AG04450 (cell line): ENCODE data around the gene RAI1. TPM values are rescaled to one million over a fixed set of nuclear protein-coding genes. Genes with fewer than 3 reads are reported as not detected.

Experiments used
- CTCF ChIA-PET: fragments of 300-600, 350-600 bp; formaldehyde crosslinking; extraction: SDS; loops from one replicate; lab custom pipeline; 2022; ENCODE audit warnings: antibody characterized with exemption, inconsistent platforms; lab: Charles Lee
- POLR2A ChIA-PET: fragments of 350-600 bp; formaldehyde crosslinking; extraction: SDS; loops from one replicate; lab custom pipeline; 2021; ENCODE audit warnings: antibody characterized with exemption, inconsistent platforms; lab: Yijun Ruan, JAX
- DNase-seq: peaks from one replicate; pipeline ENCODE4 v3.0.0-alpha.2; 2011; ENCODE audit warnings: low read depth, low spot score
- H3K27ac ChIP-seq: one replicate; pipeline ENCODE4 v1.5.1; 2012; ENCODE audit warnings: low read depth, low read length, control low read depth
- H3K27me3 ChIP-seq: one replicate; pipeline ENCODE4 v1.6.0; 2012; ENCODE audit warnings: low read length; ENCODE audit not compliant: control insufficient read depth, insufficient read depth
- H3K4me3 ChIP-seq: 2 replicates; pipeline ENCODE4 v1.5.1; 2011; ENCODE audit warnings: mild to moderate bottlenecking, low read depth, low read length, control low read depth
- H3K9me3 ChIP-seq: 2 replicates; pipeline ENCODE4 v1.5.1; 2012; ENCODE audit warnings: low read length; ENCODE audit not compliant: control insufficient read depth, insufficient read depth
- polyA plus RNA-seq: library from polyadenylated mRNA; depleted of rRNA; stranded (reverse); fragments of >200 nt; gene quantifications from 2 replicates; pipeline ENCODE4 v1.2.3, GENCODE V29; 2011
- TF ChIP-seq, protein P1 (sequence below): IDR thresholded peaks from 2 replicates; pipeline ENCODE4 v1.5.1; 2011; ENCODE audit warnings: low read depth, low read length, control low read depth, inconsistent platforms

RAI1 gene
- polyA plus RNA-seq, 1 experiment = 2.1 TPM

DNA sequence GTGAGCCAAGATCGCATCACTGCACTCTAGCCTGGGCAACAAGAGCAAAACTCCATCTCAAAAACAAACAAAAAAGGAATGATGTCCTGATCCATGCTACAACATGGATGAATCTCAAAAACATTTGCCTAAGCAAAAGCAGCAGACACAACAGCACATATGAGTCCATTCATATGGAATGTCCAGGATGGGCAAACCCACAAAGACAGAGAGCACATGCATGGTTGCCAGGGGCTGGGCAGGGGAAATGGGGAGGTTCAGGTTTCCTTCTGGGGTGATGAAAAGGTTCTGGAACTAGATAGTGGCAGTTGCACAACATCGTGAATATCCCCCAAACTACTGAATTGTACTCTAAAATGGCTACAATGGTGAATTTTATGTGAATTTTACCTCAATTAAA, 35.3 kb upstream of the RAI1 start:
- no peak for DNase-seq
- no peak overlapping the region for H3K27ac ChIP-seq
- no peak overlapping the region for H3K4me3 ChIP-seq
- no peaks in the 10 kb centered on the region; the same call in 1 of the 2 replicates for H3K9me3 ChIP-seq
- TF ChIP-seq, protein P1, sequence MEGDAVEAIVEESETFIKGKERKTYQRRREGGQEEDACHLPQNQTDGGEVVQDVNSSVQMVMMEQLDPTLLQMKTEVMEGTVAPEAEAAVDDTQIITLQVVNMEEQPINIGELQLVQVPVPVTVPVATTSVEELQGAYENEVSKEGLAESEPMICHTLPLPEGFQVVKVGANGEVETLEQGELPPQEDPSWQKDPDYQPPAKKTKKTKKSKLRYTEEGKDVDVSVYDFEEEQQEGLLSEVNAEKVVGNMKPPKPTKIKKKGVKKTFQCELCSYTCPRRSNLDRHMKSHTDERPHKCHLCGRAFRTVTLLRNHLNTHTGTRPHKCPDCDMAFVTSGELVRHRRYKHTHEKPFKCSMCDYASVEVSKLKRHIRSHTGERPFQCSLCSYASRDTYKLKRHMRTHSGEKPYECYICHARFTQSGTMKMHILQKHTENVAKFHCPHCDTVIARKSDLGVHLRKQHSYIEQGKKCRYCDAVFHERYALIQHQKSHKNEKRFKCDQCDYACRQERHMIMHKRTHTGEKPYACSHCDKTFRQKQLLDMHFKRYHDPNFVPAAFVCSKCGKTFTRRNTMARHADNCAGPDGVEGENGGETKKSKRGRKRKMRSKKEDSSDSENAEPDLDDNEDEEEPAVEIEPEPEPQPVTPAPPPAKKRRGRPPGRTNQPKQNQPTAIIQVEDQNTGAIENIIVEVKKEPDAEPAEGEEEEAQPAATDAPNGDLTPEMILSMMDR = no peak
- CTCF ChIA-PET = interaction anchor here (0.9 to 1.3 kb wide), 2 partner anchors 291 to 292 kb away, joined by 3 to 4 read pairs; no protein-coding TSS in a partner anchor
- POLR2A ChIA-PET = no interaction called here
- H3K27me3 ChIP-seq = peaks cover 10% of the 10 kb centered on the region

DNA sequence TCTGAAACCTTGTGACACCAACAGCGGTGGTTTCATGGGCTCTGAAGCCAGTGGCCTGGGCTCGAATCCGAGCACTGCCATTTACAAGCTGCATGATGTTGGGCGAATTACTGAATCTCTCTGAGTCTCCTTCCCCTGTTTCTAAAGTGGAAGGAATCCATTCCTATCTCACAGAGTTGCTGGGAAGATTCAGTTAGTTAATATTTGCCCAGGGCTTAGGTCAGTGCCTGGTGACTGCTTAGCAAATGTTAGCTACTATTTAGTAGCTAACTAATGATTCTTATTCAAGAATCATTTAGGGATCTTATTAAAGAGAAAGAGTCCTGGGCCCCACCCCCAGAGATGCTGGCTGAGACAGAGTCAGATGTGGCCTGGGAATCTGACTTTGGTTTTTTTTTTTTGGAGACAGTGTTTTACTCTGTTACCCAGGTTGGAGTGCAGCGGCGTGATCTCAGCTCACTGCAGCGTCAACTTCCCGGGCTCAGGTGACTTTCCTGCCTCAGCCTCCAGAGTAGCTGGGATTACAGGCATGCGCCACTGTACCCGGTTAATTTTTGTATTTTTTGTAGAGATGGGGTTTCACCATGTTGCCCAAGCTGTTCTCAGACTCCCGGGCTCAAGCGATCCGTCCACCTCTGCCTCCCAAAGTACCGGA, 33.6 kb upstream of the RAI1 start:
- peaks cover 10% of the 10 kb centered on the region for H3K27me3 ChIP-seq
- POLR2A ChIA-PET = no interaction called here
- H3K4me3 ChIP-seq = no peak overlapping the region
- TF ChIP-seq, protein P1 = no peak
- H3K27ac ChIP-seq = no peak overlapping the region
- DNase-seq = no peak
- CTCF ChIA-PET = interaction anchor here (0.7 to 2.8 kb wide), 4 partner anchors 34 to 293 kb away, joined by 3 to 7 read pairs (median 5); partner anchors contain the start of gene RASD1
- no peaks in the 10 kb centered on the region; the same call in 1 of the 2 replicates for H3K9me3 ChIP-seq

DNA sequence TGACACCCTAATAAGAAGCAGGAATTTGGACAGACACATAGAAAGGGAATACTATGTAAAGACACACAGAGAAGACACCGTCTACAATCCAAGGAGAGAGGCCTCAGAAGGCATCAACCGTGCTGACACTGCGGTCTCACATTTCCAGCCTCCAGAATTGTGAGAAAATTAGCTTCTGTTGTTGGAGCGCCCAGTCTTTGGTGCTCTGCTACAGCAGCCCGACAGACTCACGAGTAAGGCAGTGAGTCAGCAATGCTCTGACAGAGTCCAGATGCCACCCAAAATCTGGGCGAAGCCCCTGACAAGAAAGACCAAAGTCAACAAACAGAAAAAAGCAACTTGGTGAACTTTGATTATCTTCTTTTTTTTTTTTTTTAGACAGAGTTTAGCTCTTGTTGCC, 32.5 kb upstream of the RAI1 start:
- ChIA-PET POLR2A (interaction anchor here (0.6 kb wide), 1 partner anchor 152 kb away, joined by 3 read pairs; the partner anchor contains the start of gene RASD1), CTCF (interaction anchor here (1.2 to 2.8 kb wide), 3 partner anchors 35 to 294 kb away, joined by 4 to 7 read pairs (median 7); partner anchors contain the start of gene RASD1)
- no peak overlapping the region for H3K4me3 ChIP-seq
- peaks cover 15% of the 10 kb centered on the region for H3K27me3 ChIP-seq
- no peaks in the 10 kb centered on the region; the same call in 1 of the 2 replicates for H3K9me3 ChIP-seq
- no peak for DNase-seq
- TF ChIP-seq, protein P1 = no peak
- H3K27ac ChIP-seq = no peak overlapping the region

DNA sequence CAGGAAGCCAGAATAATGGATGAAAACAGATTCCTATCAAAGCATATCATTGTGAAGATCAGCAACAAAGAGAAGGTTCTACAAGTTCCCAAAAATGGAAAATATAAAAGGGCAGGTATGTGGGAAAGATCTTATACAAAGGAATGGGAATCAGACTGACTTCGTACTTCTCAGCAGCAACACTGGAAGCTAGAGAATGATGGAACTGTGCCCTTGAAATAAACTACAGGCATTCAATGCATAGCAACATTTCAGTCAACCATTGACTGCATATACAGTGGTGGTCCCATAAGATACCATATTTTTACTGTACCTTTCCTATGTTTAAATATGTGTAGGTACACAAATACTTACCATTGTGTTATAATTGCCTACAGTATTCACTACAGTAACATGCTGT, 30.3 kb upstream of the RAI1 start:
- ChIA-PET CTCF (interaction anchor here (0.7 kb wide), 1 partner anchor 9 kb away, joined by 3 read pairs; no protein-coding TSS in a partner anchor), POLR2A (no interaction called here)
- TF ChIP-seq, protein P1 = no peak
- H3K27me3 ChIP-seq = peaks cover 16% of the 10 kb centered on the region
- DNase-seq = no peak
- H3K9me3 ChIP-seq = no peaks in the 10 kb centered on the region
- no peak overlapping the region for H3K27ac ChIP-seq
- H3K4me3 ChIP-seq = no peak overlapping the region

DNA sequence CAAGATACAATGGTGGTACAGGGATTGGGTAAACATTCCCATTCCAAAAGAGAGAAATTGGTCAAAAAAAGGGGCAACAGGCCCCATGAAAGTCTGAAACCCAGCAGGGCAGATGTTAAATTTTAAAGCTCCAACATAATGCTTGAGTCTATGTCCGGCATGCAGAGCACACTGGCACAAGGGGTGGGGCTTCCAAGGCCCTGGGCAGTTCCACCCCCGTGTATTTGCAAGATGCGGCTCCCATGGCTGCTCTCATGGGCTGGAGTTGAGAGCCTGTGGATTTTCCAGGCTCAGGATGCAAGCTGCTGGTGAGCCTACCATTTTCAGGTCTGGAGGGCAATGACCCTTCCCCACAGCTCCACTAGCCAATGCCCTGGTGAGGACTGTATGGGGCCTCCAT, 27.9 kb upstream of the RAI1 start:
- Histone ChIP-seq H3K9me3 (peaks cover 16% of the 10 kb centered on the region), H3K4me3 (no peak overlapping the region), H3K27ac (no peak overlapping the region), H3K27me3 (peaks cover 12% of the 10 kb centered on the region)
- POLR2A ChIA-PET = no interaction called here
- CTCF ChIA-PET = interaction anchor here (0.8 to 3.1 kb wide), 2 partner anchors 10 to 12 kb away, joined by 3 to 11 read pairs; no protein-coding TSS in a partner anchor
- TF ChIP-seq, protein P1 = no peak
- no peak for DNase-seq
